ENCODE results near the gene INHBC.

INHBC gene

GRCh38 chr12:57454566-57455373, 20.2 kb downstream of the INHBC start, which contains the start of gene INHBE:
INHBE (plus strand) TSS chr12:57455307; CDS start chr12:57455537, 230 bp downstream.
- no peak for DNase-seq

GRCh38 chr12:57455374-57456144, 21.0 kb downstream of the INHBC start:
- DNase-seq: no peak

GRCh38 chr12:57456145-57456700, 21.6 kb downstream of the INHBC start:
- no peak for DNase-seq

GRCh38 chr12:57456737-57457490, 22.3 kb downstream of the INHBC start:
- DNase-seq: no peak

GRCh38 chr12:57458665-57459054, 24.1 kb downstream of the INHBC start:
- DNase-seq: no peak

GRCh38 chr12:57459055-57459749, 24.6 kb downstream of the INHBC start:
- DNase-seq: peak; percentile 100

GRCh38 chr12:57459750-57460467, 25.3 kb downstream of the INHBC start, which contains the start of gene GLI1:
GLI1 (plus strand) TSS chr12:57459785; CDS start chr12:57463692, 3,907 bp downstream.
- peak; percentile 97 for DNase-seq

- DNase-seq: no peak
Measured at GRCh38 chr12:57460468-57460784, 25.8 kb downstream of the INHBC start.

- no peak for DNase-seq
Measured at GRCh38 chr12:57460841-57461275, 26.3 kb downstream of the INHBC start.

GRCh38 chr12:57461276-57461916, 26.8 kb downstream of the INHBC start:
- DNase-seq: no peak

GRCh38 chr12:57461917-57462250, 27.3 kb downstream of the INHBC start:
- no peak for DNase-seq

GRCh38 chr12:57462251-57462911, 27.8 kb downstream of the INHBC start:
- peak; percentile 99 for DNase-seq

GRCh38 chr12:57462912-57463253, 28.3 kb downstream of the INHBC start:
- DNase-seq: no peak

- DNase-seq: no peak
Measured at GRCh38 chr12:57464569-57464968, 30.0 kb downstream of the INHBC start.

- no peak for DNase-seq
Measured at GRCh38 chr12:57465030-57465746, 30.6 kb downstream of the INHBC start.

- no peak for DNase-seq
Measured at GRCh38 chr12:57465747-57466505, 31.3 kb downstream of the INHBC start.

- DNase-seq: no peak
Measured at GRCh38 chr12:57467212-57467874, 32.8 kb downstream of the INHBC start.

GRCh38 chr12:57467915-57468314, 33.3 kb downstream of the INHBC start:
- DNase-seq: no peak

Measured in GOT3 (cell line).